ENCODE data around the gene GLS2. TPM values are rescaled to one million over a fixed set of nuclear protein-coding genes. Genes with fewer than 3 reads are reported as not detected.

Gene GLS2
- total and polyA plus RNA-seq, 9 of the 15 experiments (the other 6 are each of a cell fraction or from before 2014, with no cell fraction given), result 0.11 TPM; not detected in 8

- TF ChIP-seq, protein P1, sequence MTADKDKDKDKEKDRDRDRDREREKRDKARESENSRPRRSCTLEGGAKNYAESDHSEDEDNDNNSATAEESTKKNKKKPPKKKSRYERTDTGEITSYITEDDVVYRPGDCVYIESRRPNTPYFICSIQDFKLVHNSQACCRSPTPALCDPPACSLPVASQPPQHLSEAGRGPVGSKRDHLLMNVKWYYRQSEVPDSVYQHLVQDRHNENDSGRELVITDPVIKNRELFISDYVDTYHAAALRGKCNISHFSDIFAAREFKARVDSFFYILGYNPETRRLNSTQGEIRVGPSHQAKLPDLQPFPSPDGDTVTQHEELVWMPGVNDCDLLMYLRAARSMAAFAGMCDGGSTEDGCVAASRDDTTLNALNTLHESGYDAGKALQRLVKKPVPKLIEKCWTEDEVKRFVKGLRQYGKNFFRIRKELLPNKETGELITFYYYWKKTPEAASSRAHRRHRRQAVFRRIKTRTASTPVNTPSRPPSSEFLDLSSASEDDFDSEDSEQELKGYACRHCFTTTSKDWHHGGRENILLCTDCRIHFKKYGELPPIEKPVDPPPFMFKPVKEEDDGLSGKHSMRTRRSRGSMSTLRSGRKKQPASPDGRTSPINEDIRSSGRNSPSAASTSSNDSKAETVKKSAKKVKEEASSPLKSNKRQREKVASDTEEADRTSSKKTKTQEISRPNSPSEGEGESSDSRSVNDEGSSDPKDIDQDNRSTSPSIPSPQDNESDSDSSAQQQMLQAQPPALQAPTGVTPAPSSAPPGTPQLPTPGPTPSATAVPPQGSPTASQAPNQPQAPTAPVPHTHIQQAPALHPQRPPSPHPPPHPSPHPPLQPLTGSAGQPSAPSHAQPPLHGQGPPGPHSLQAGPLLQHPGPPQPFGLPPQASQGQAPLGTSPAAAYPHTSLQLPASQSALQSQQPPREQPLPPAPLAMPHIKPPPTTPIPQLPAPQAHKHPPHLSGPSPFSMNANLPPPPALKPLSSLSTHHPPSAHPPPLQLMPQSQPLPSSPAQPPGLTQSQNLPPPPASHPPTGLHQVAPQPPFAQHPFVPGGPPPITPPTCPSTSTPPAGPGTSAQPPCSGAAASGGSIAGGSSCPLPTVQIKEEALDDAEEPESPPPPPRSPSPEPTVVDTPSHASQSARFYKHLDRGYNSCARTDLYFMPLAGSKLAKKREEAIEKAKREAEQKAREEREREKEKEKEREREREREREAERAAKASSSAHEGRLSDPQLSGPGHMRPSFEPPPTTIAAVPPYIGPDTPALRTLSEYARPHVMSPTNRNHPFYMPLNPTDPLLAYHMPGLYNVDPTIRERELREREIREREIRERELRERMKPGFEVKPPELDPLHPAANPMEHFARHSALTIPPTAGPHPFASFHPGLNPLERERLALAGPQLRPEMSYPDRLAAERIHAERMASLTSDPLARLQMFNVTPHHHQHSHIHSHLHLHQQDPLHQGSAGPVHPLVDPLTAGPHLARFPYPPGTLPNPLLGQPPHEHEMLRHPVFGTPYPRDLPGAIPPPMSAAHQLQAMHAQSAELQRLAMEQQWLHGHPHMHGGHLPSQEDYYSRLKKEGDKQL (CRISPR knock-in tag; IDR thresholded peaks at IDR 0.05; ENCODE audit: borderline replicate concordance), result no peak
- no peak for TF ChIP-seq ZNF311 (CRISPR knock-in tag; IDR thresholded peaks at IDR 0.05)
- no peak for TF ChIP-seq BCL6 (CRISPR knock-in tag; IDR thresholded peaks at IDR 0.05)
- no peak for TF ChIP-seq SAFB (IDR thresholded peaks at IDR 0.05; ENCODE audit: borderline replicate concordance, low read depth, low read length)
- TF ChIP-seq GABPB1 (CRISPR knock-in tag; IDR thresholded peaks at IDR 0.05), result peak; percentile 67
- TF ChIP-seq ATF7 (IDR thresholded peaks at IDR 0.05), result peak; percentile 88
- TF ChIP-seq ZNF696 (CRISPR knock-in tag; conservative IDR thresholded peaks at IDR 0.05), result no peak
- TF ChIP-seq HMGXB4 (CRISPR knock-in tag; IDR thresholded peaks at IDR 0.05), result peak; percentile 52; the same call in 1 of the 2 replicates
- peak; percentile 96 for TF ChIP-seq L3MBTL2 (IDR thresholded peaks at IDR 0.05)
- TF ChIP-seq NEUROD1 (IDR thresholded peaks at IDR 0.05; ENCODE audit: borderline replicate concordance, low read depth, low read length, partially characterized antibody), result peak; percentile 77
- TF ChIP-seq ZKSCAN1 (IDR thresholded peaks at IDR 0.05; ENCODE audit: low read depth, low read length), result 0 out of 2 replicates have a peak, but pooled peaks have one; percentile 43
- TF ChIP-seq CHD4 (IDR thresholded peaks at IDR 0.05; ENCODE audit: insufficient read depth, insufficient replicate concordance, low read depth, low read length, poor library complexity, severe bottlenecking), result no peak
- no peak for TF ChIP-seq E2F4 (CRISPR knock-in tag; IDR thresholded peaks at IDR 0.05; ENCODE audit: low read depth)
- no peak for TF ChIP-seq RFX1 (IDR thresholded peaks at IDR 0.05)
- TF ChIP-seq TAF9B (IDR thresholded peaks at IDR 0.05; ENCODE audit: partially characterized antibody), result peak; percentile 91
- TF ChIP-seq ZNF785 (CRISPR knock-in tag; IDR thresholded peaks at IDR 0.05), result no peak
- TF ChIP-seq KAT8 (IDR thresholded peaks at IDR 0.05; ENCODE audit: low read depth), result no peak
- 0 out of 2 replicates have a peak, but pooled peaks have one; percentile 28 for TF ChIP-seq PYGO2 (tag; IDR thresholded peaks at IDR 0.05)
- no peak for TF ChIP-seq HNRNPL (IDR thresholded peaks at IDR 0.05; ENCODE audit: low read depth, low read length)
Observed at GRCh38 chr12:56468216-56469006, 19.6 kb downstream of the GLS2 start, which contains the start of gene SPRYD4 (continued).

Measured in K562 (cell line).